Activated CD4-positive, alpha-beta T cell treated with anti-CD3 and anti-CD28 coated beads for 48 hours (primary cell): Measurements from ENCODE around the gene TMEM39A.

Experiments
- DNase-seq: peaks from one replicate; pipeline ENCODE4 v3.0.0-alpha.2; 2020

TMEM39A gene, protein sequence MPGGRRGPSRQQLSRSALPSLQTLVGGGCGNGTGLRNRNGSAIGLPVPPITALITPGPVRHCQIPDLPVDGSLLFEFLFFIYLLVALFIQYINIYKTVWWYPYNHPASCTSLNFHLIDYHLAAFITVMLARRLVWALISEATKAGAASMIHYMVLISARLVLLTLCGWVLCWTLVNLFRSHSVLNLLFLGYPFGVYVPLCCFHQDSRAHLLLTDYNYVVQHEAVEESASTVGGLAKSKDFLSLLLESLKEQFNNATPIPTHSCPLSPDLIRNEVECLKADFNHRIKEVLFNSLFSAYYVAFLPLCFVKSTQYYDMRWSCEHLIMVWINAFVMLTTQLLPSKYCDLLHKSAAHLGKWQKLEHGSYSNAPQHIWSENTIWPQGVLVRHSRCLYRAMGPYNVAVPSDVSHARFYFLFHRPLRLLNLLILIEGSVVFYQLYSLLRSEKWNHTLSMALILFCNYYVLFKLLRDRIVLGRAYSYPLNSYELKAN

GRCh38 chr3:119463171-119464169 is at the start of gene TMEM39A:
Gene TMEM39A, minus strand, starts transcription at chr3:119463615. Its CDS starts 1,541 bp downstream, at chr3:119462074.
- DNase-seq, result peak; percentile 99

DNA sequence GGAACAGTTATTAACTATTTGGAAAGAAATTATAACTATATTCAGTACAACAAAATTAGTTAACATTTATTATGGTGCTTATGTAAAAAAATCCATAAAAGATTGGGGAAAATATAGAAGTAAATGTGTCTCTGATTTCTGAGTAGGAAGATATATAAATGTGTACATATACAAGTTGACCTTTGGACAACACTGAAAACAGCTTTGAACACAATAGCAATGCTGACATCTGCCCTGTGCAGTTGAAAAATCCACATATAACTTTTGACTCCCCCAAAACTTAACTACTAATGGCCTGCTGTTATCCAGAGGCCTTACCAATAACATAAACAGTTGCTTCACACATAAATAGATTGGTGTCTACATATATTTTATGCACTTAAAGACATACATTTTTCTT is 47.3 kb upstream of the TMEM39A start:
- DNase-seq, result no peak

GRCh38 chr3:119508172-119508845 is 44.9 kb upstream of the TMEM39A start:
- DNase-seq, result peak; percentile 37

- no peak for DNase-seq
These were observed 44.0 kb upstream of the TMEM39A start for GRCh38 chr3:119507404-119507803.

DNA sequence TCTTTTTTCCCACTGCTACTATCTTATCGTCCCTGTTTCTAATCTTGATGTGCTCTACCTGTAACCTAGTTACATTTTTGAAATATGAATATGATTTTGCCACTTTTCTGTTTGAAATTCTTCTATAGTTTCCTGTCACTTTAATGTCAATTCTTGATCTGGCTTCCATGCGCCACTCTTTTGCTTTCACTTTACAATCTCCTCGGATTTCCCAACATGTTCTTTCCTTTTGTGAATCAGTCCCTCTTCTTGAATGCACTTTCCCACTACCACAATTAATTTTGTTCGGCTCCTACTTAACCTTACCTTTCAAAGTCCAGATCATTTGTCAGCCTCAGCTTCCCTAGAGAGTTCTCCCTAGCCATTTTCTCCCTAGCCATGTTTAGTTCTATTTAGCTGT is 43.2 kb upstream of the TMEM39A start:
- DNase-seq, result no peak

- DNase-seq, result no peak
These were observed 37.5 kb upstream of the TMEM39A start for GRCh38 chr3:119500901-119501300.

DNA sequence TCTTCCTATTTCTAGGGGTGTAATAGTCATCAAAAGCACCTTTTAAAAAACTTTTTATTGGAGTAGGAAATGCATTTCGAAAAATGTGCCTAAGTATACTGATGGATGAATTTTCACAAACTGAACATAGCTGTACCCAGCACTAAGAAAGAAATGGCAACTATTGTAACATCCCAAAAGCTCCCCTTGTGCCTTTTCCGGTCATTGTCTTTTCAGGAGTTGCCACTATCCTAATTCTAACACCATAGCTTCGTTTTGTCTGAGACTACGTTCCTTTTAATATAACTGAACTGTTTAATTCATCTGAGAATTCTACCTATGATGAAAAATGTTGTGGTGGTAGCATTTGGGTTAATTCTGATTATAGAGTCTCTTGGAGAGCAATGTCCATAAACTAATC is 36.9 kb upstream of the TMEM39A start:
- no peak for DNase-seq

- DNase-seq, result peak; percentile 98
These were observed 35.0 kb upstream of the TMEM39A start, which contains the start of gene TIMMDC1 for GRCh38 chr3:119498186-119499011. Gene TIMMDC1, plus strand, starts transcription at chr3:119498547. Its CDS starts 187 bp downstream, at chr3:119498734.

GRCh38 chr3:119497820-119498185 is 34.4 kb upstream of the TMEM39A start:
- DNase-seq, result peak; percentile 15

GRCh38 chr3:119494597-119494996 is 31.2 kb upstream of the TMEM39A start:
- DNase-seq, result no peak

DNA sequence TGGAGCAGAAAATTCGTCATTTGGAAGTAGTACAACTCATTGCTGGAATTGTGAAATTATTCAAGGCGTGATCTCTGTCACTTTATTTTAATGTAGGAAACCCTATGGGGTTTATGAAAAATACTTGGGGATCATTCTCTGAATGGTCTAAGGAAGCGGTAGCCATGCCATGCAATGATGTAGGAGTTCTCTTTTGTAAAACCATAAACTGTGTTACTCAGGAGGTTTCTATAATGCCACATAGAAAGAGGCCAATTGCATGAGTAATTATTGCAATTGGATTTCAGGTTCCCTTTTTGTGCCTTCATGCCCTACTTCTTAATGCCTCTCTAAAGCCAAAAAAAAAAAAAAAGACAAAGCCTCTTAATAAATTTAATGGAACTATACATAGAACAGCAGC is 29.4 kb upstream of the TMEM39A start:
- DNase-seq, result no peak

GRCh38 chr3:119492128-119492527 is 28.7 kb upstream of the TMEM39A start:
- no peak for DNase-seq

DNA sequence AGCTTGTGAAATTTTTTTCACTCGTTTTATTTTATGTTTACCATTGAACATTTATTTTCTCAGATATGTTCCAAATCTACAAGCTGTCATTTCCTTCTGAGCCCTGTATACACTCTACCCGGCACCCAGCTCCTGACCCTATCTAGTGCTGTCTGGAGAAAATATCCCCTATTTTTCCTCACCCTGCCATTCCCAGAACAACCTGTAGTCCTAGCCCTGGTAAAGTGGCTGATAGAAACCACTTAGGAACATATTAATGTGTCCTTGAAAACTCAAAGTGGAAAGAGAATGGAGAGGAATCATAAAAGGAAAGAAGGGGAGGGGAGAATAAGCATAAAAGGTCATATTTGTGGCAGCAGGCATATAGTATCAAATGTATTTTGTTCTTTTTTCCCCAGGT is 26.7 kb upstream of the TMEM39A start:
- DNase-seq, result no peak

DNA sequence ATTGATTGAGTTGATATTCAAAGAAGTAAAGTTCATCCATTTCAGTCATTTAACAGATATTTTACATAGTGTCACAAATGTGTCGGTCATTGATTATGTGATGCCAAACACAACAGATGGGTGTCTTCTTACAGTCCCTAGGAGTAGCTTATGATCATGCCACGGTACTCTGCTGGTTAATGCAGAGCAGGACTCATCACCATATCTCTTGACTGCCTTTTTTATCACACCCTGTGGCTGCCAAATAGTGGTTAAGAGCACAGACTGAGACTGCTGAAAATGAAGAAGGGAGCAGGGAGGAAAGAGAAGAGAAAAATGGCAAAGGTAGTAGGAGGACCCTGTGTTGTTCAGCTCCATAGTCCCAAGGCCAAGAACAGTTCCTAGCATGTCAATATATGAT is 22.1 kb upstream of the TMEM39A start:
- DNase-seq, result no peak

DNA sequence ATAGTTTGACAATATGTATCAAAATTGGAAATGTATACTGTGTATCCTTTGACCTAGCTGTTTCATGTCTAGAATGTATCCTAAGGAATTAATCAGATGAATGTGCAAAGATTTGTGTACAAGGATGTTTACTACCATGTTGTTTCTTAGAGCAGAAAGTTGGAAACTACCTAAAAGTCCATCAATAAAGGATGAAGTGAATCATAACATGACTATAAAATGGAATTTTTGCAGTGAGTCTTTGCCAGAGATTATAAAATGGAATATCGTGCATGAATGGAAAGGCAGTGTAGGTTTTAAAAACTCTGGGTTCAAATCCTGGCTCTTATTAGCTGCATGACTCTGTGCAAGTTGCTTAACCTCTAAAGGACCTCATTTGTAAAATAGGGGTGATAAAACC is 19.7 kb upstream of the TMEM39A start:
- no peak for DNase-seq

GRCh38 chr3:119481079-119481478 is 17.7 kb upstream of the TMEM39A start:
- no peak for DNase-seq

- DNase-seq, result no peak
These were observed 7.5 kb upstream of the TMEM39A start for GRCh38 chr3:119470866-119471265.

DNA sequence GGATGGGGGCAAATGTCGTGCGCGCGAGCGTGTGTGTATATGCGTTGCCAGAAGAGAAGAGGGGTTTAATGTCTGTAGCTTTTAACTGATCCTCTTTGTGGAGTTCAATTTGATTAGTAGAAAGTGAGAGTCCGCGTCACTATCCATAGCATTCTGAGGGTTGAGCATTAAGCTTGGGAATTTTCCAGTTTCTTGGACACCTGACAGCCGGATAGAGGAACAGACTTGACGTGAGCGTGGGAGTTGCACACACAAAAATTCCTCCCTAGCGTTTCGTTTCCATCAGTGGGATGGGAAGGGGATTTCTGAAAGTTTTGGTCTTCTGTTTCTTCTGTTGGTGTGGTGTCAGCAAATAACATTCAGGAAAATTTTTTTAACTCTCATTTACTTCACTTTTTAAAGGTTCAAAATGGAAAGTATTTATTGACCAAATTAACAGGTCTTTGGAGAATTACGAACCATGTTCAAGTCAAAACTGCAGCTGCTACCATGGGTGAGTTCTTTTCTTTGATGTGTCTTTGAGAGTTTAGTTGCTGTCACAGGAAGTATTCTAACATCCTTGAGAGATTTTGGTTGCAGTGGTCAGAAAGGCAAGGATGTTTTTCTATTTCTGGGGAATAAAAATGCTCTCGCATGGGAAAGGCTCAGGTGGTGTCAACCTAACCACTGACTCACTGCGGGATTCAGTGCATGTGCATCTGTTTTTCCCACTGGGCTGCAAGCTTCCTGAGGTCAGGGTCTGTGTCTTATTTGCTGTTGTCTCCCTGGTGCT is 6.2 kb upstream of the TMEM39A start:
- DNase-seq, result no peak

DNA sequence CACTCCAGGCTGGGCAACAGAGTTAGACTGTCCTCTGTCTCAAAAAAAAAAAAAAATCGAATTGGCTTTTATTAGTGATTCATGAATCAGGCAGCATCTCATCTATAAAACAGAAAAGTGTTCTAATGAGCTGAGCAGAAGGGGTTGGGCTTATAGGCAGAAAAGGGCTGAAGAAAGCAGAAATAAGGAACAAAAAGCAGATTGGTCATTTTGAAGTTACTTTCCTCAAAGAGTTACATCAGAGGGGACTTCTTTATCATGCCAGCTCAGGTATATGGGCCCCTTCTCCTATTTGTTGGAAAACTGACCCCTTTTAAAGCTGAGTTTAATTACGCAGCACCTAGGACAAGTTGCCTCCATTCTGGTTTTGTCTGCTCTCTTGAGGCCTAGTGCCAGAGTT is 4.6 kb upstream of the TMEM39A start:
- no peak for DNase-seq

GRCh38 chr3:119457246-119457645 is 6.2 kb downstream of the TMEM39A start:
- no peak for DNase-seq

GRCh38 chr3:119456469-119456868 is 6.9 kb downstream of the TMEM39A start:
- DNase-seq, result no peak
